GM12892 (cell line): ENCODE measurements around the gene MYO18A. TPM values are rescaled to one million over a fixed set of nuclear protein-coding genes. Genes with fewer than 3 reads are reported as not detected.
A peak's percentile ranks its signal among the peaks of the same experiment; 100 is the strongest.
"Not testable (repeated sequence)": the region's sequence is repeated elsewhere in the genome, so short reads cannot be mapped to it uniquely, and the experiment has no call there.

Experiments
- DNase-seq: peaks from one replicate; pipeline ENCODE4 v3.0.0; 2011; ENCODE audit not compliant: insufficient read length
- FAIRE-seq: peaks from 2 replicates; lab custom pipeline; 2011; peaks lifted over from hg19 to GRCh38; lab: Jason Lieb, UNC
- POLR2A ChIP-seq: IDR thresholded peaks from 2 replicates; pipeline ENCODE4 v1.6.1; 2011; ENCODE audit warnings: low read depth, low read length, control low read depth
- POLR2AphosphoS5 ChIP-seq: IDR thresholded peaks from 2 replicates; pipeline ENCODE4 v1.6.1; 2011; ENCODE audit warnings: low read depth, low read length, control low read depth
- TAF1 ChIP-seq: IDR thresholded peaks from 2 replicates; pipeline ENCODE4 v1.6.1; 2011; ENCODE audit warnings: low read depth, mild to moderate bottlenecking, control low read depth, low read length, borderline replicate concordance
- polyA plus RNA-seq: library from polyadenylated mRNA; unstranded; fragments of >200 nt; gene quantifications from one replicate; pipeline ENCODE4 v1.2.1, GENCODE V29; 2012; ENCODE audit warnings: missing spikeins, inconsistent platforms; ENCODE audit not compliant: missing spikeins

Gene MYO18A, protein sequence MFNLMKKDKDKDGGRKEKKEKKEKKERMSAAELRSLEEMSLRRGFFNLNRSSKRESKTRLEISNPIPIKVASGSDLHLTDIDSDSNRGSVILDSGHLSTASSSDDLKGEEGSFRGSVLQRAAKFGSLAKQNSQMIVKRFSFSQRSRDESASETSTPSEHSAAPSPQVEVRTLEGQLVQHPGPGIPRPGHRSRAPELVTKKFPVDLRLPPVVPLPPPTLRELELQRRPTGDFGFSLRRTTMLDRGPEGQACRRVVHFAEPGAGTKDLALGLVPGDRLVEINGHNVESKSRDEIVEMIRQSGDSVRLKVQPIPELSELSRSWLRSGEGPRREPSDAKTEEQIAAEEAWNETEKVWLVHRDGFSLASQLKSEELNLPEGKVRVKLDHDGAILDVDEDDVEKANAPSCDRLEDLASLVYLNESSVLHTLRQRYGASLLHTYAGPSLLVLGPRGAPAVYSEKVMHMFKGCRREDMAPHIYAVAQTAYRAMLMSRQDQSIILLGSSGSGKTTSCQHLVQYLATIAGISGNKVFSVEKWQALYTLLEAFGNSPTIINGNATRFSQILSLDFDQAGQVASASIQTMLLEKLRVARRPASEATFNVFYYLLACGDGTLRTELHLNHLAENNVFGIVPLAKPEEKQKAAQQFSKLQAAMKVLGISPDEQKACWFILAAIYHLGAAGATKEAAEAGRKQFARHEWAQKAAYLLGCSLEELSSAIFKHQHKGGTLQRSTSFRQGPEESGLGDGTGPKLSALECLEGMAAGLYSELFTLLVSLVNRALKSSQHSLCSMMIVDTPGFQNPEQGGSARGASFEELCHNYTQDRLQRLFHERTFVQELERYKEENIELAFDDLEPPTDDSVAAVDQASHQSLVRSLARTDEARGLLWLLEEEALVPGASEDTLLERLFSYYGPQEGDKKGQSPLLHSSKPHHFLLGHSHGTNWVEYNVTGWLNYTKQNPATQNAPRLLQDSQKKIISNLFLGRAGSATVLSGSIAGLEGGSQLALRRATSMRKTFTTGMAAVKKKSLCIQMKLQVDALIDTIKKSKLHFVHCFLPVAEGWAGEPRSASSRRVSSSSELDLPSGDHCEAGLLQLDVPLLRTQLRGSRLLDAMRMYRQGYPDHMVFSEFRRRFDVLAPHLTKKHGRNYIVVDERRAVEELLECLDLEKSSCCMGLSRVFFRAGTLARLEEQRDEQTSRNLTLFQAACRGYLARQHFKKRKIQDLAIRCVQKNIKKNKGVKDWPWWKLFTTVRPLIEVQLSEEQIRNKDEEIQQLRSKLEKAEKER (N-terminal part only)
- 25.1 TPM for polyA plus RNA-seq

DNA sequence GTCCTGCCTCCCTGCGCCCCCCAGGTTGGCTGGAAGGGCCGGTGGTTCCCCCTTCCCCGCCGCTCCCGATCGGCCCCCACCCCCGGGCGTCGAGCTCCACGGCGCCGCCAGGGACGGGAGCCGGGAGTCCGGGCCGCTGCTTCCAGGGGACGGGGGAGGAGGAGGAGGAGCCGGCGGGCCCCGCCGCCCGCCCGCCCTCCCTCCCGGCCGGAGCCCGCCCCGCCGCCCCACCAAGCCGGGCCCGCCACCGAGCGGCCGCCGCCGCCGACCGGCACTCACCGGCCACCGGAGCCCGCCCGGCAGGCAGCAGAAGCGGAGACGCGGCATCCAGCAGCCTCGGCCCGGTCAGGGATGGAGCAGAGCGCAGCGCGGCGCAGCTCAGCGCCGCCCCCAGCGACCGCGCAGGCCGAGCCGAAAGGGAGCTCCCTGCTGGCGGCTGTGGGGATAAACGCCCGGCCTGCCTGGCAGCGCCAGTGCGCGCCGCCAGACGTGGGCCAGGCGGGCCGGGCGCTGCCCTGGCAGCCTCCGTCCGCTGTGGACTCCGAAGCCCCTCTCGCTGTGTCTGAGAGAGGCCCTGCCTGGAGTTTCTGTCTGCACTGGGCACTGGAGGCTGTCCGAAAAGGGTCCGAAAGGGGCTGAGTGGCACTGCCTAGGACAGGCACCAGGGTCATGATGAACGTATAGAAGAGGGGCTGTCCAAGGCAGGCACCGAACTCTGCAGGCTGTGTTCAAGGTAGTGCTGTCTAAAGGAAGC, at the start of gene MYO18A:
MYO18A (minus strand) TSS at position 365 of the 754 bp plus-strand sequence. CDS start 13,458 bp downstream, outside the sequence.
- no peak for TF ChIP-seq TAF1
- TF ChIP-seq POLR2AphosphoS5: no peak
- TF ChIP-seq POLR2A: no peak; the same call in 1 of the 2 replicates
- FAIRE-seq: peak; percentile 94
- peak; percentile 91 for DNase-seq

DNA sequence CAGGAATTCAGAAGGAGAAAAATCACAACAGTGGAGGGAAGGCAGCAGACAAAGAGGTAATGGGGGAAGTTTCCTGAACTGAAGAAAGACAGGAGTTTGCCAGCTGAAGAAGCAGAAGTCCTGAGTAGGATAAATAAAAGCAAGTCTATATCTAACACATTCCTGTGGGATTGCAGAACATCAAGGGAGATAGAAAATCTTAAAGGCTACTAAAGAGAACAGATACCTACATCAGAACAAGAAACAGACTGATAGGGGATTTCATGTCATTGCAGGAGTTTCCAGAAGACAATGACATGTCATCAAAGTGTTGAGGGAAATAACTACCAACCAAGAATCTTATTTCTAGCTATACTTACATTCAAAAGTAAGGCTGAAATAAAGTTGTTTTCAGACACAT, 45.2 kb upstream of the MYO18A start:
- FAIRE-seq: no peak
- no peak for DNase-seq
- TF ChIP-seq POLR2A (no peak), TAF1 (no peak), POLR2AphosphoS5 (no peak)

DNA sequence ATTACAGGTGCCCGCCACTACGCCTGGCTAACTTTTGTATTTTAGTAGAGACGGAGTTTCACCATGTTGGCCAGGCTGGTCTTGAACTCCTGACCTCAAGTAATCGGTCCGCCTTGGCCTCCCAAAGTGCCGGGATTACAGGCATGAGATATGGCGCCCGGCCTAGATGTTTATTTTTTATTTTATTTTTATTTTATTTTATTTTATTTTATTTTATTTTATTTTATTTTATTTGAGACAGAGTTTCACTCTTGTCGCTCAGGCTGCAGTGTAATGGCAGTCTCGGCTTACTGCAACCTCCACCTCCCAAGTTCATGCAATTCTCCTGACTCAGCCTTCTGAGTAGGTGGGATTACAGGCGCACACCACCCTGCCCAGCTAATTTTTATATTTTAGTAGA, 41.1 kb upstream of the MYO18A start:
- DNase-seq, FAIRE-seq: not testable (repeated sequence)

DNA sequence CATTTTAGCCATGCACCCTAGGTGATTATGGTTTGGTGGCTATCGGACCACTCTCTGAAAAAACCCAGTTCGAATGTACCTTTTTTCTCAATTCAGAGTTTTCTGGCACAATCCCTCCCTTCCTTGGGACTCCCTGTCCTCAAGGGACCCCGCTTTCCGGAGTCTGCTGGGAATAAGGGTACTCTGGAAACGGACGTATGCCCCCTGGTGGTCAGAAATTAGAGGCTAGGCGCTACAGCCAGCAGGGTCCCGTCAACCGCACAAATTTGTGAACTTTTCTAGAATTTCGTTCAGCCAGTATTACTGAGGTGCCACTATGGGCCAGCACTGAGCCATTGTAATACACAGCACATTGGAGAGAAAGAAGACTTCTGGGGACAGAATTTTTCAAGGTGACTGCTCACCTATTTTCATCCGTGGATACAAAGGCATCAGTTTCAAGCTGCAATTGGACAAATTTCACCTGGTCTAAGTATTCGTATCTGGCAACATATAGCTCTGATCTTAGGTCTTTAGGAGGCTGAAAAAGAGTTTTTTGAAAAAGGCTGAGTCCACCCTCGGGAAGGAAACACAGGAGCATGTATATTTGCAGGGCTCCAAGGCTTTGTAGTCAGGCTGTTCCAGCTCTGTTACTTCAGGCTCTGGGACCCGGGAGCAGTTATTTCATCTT, 39.3 kb upstream of the MYO18A start:
- peak; percentile 52 for DNase-seq
- FAIRE-seq: peak; percentile 56
- TF ChIP-seq POLR2A: no peak

DNA sequence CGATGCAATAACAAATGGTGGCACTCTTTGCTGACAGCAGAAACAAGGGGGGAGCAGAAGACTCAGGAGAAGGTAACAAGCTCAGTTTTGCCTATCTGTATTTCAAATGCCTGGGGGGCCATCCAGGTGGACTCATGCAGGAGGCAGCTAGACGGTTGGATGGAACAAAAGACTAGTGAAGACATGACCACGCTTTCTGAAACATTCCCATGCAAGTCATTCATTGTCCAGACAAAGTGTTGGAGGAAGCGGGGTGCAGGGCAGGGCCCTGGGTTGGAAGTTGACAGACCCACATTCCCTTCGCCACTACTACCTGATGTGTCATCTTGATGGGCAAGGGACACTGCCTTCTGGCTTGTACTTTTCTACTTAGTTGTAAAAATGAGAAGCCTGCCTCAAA, 36.7 kb upstream of the MYO18A start:
- no peak for FAIRE-seq
- DNase-seq: no peak
- TF ChIP-seq POLR2AphosphoS5 (no peak), TAF1 (no peak), POLR2A (no peak)

DNA sequence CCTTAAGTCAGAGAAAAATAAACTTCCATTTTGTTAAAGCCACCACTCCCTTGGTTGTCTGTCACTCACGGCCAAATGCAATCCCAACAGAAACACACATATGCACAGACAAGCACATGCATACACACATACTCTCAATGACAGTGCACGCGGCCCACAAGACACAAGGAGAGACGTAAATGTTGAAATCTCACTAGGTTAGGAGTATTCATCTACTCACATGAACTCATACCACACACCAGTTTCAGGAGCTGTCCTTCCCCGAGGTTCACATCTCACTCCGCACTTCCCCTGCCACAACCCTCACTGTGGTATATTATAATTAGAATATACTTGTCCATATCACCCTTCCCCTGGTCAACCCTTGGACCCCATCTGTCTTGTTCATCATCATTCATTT, 36.0 kb upstream of the MYO18A start:
- no peak for DNase-seq
- no peak for FAIRE-seq
- TF ChIP-seq POLR2AphosphoS5 (no peak), TAF1 (no peak), POLR2A (no peak)

DNA sequence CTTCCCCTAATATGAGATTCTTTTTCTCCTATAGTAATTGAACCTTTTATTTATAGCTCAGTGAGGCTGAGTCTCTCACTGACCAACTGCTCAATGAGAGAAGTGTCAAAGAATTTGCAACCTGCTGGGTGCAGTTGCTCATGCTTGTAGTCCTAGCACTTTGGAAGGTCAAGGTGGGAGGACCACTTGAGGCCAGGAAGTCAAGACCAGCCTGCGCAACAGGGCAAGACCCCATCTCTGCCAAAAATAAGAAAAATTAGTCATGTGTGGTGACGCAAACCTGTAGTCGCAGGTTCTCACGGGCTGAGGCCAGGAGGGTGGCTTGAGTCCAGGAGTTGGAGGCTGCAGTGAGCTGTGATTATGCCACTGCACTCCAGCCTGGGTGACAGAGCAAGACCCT, 35.5 kb upstream of the MYO18A start:
- DNase-seq (no peak), FAIRE-seq (no peak)
- TF ChIP-seq TAF1: no peak
- no peak for TF ChIP-seq POLR2A
- TF ChIP-seq POLR2AphosphoS5: no peak

DNA sequence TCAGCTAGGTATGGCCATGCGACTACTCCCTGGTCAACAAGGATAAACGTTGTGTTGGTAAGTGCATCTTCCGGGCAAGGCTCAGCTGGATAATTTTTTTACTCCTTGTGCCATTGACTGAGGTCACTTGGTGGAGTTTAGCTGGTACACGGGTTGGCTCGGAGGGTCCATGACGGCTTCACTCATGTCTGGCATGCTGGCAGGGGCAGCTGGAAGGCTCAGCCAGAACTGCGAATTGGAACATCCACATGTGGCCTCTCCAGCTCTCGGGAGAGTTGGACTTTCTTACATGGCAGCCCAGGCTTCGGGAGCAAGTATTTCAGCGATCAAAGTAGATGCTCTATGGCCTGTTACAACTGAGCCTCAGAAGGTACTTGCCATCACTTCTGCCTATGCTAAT, 35.0 kb upstream of the MYO18A start:
- FAIRE-seq (no peak), DNase-seq (no peak)
- TF ChIP-seq POLR2A: no peak
- no peak for TF ChIP-seq TAF1
- TF ChIP-seq POLR2AphosphoS5: no peak

DNA sequence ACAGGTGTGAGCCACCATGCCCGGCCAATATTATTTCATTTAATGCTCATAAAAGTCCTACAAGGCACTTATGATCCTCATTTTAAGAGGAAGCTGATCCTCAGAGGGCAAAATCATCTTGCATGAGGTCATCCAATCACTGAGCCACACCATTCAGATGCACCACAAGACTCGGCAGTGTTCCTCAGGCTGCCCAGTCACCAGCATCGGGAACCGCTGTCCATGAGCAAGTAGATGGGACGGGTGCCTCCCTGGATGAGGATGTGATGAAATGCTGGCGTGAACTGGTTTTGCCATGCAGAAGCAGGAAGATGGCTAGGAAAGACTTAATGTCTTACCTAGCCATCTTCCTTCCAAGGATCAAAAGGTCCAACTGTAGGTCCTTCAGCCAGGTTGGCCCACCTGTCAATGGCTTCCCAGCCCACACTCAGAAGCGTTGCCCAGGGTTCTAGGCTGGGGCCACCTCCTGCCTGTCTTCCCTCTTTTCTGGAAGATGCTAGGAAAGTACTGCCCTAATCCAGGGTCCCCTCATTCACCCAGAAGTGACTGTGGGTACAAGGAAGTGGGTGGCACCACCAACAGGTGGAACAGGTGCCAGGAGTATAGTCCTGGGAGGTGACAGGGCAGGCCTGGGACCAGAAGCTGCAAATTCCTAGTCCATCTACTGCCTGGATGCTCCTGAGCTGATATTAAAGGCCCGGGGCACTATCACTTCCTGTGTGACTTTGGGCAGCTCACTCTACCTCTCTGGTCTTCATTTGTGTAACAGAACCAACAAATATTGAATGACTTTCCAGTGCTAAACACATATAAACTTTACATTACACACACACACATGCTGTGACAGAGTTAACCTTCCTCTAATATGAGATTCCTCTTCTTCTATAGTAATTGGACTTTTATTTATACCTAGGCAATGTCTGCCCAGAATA, 34.3 kb upstream of the MYO18A start:
- DNase-seq (no peak), FAIRE-seq (no peak)
- no peak for TF ChIP-seq TAF1
- TF ChIP-seq POLR2A: no peak
- TF ChIP-seq POLR2AphosphoS5: no peak
